Activated CD4-positive, alpha-beta T cell treated with anti-CD3 and anti-CD28 coated beads for 36 hours (primary cell): ENCODE data around the gene HYAL2. TPM values are rescaled to one million over a fixed set of nuclear protein-coding genes. Genes with fewer than 3 reads are reported as not detected.

Experiments
- ATAC-seq: fragments of 200-7000 bp; cut with Tn5 transposase; one replicate; pipeline ENCODE4 v1.10.0; 2021; ENCODE audit warnings: mild to moderate bottlenecking, moderate library complexity
- CTCF ChIA-PET: fragments of 350-600 bp; sonication (Branson Sonifier 250); formaldehyde crosslinking; loops from one replicate; lab custom pipeline; 2021; ENCODE audit warnings: antibody characterized with exemption; lab: Charles Lee
- POLR2A ChIA-PET: fragments of 350-600 bp; sonication (Branson Sonifier 250); formaldehyde crosslinking; loops from one replicate; lab custom pipeline; 2021; ENCODE audit warnings: antibody characterized with exemption, inconsistent platforms; lab: Charles Lee
- DNase-seq: peaks from one replicate; pipeline ENCODE4 v3.0.0-alpha.2; 2020
- H3K27ac Mint-ChIP-seq: one replicate; pipeline ENCODE4 v1.8.0; 2021; ENCODE audit warnings: mixed read lengths
- H3K27me3 Mint-ChIP-seq: one replicate; pipeline ENCODE4 v1.8.0; 2021; ENCODE audit warnings: mixed read lengths
- H3K36me3 Mint-ChIP-seq: one replicate; pipeline ENCODE4 v1.8.0; 2021; ENCODE audit warnings: low read depth, mixed read lengths
- H3K4me1 Mint-ChIP-seq: one replicate; pipeline ENCODE4 v1.8.0; 2021; ENCODE audit warnings: mixed read lengths
- H3K4me3 Mint-ChIP-seq: one replicate; pipeline ENCODE4 v1.8.0; 2021; ENCODE audit warnings: mild to moderate bottlenecking, moderate library complexity, mixed read lengths
- H3K9me3 Mint-ChIP-seq: one replicate; pipeline ENCODE4 v1.8.0; 2021; ENCODE audit warnings: low read depth, mixed read lengths
- intact Hi-C, 2 experiments: fragments of 100-400 bp; cut with DNase I in 1 of 2; cut with micrococcal nuclease in 1 of 2; formaldehyde crosslinking; loops; one replicate each; pipeline versions ENCODE4 v1.14.2 to v1.15.1; 2022 to 2024; cut with DNase I, micrococcal nuclease
- total RNA-seq, 2 experiments: library from RNA; stranded (reverse); gene quantifications; one replicate each; pipeline ENCODE4 v1.2.3, GENCODE V29; 2021

HYAL2 gene
- total RNA-seq, 2 experiments from 2014 or later: 4.7 to 5.1 TPM

DNA sequence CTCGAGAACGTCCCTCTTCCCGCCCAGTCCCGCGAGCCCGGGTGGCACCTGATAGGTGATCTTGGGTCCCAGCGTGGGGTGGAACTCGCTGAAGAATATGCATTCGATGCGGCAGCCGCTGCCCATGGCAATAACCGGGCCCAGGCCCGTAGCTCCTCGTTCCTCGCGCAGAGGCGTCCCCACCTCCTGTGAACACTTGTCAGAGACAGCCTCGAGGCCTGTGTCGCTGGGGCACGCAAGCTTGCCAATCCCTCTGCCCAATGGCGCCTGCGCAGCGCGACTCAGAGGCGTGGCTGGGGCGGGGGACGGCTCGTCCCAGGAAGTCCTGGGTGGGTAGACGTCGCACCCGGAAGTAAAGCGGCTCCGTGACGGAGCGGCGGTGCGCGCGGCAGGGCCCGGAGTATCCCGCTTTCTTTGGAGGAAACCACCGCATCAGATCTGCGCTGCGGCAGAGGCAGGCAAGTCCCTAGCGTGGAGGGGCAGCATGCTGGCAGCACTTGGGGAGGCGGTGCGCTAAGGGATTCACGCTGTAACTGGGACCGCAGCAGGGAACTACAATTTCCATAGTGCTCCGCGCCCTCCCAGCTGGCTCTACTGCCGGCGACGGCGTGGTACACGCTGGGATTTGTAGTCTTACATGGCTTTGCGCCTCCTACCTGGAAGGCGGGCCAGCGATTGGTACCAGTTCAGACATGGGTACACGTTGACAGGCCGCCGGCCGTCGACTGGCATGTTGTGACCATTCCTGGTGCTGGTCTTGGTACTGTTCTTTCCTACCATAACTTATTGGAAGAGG, 28.2 kb upstream of the HYAL2 start, which contains the start of the genes CYB561D2 and NPRL2:
Gene CYB561D2, plus strand, starts transcription at position 336 of the 796 bp plus-strand sequence. CDS start 572 bp downstream, outside the sequence.
Gene NPRL2, minus strand, starts transcription at position 249 of the 796 bp plus-strand sequence. Its CDS starts 123 bp downstream, at position 126.
- peak; percentile 99 for DNase-seq
- Mint-ChIP-seq H3K9me3 (no peaks in the 10 kb centered on the region), H3K27me3 (no peaks in the 10 kb centered on the region), H3K4me1 (peaks cover 55% of the 10 kb centered on the region), H3K4me3 (peak within 1 kb of the TSS; percentile 90), H3K36me3 (peaks cover 31% of the 10 kb centered on the region), H3K27ac (peak within 1 kb of the TSS; percentile 97)
- peak; percentile 90 for ATAC-seq
- ChIA-PET POLR2A (interaction anchor here (0.5 to 2.7 kb wide), 10 partner anchors 8 to 396 kb away, joined by 3 to 20 read pairs (median 5); partner anchors contain the start of genes CISH, HYAL3, NAA80 and RASSF1), CTCF (interaction anchor here (0.5 to 1.9 kb wide), 14 partner anchors 8 to 267 kb away, joined by 3 to 17 read pairs (median 4); partner anchors contain the start of genes C3orf18, GNAI2, HYAL3 and NAA80)
- intact Hi-C loops: loop anchor here (1.0 to 10.0 kb wide), 14 partner anchors 9 to 1707 kb away; partner anchors contain the start of genes CISH (in 2 of the 2), HEMK1 (in 2 of the 2), IFRD2 (in 2 of the 2) and TMEM115 (in 2 of the 2)

DNA sequence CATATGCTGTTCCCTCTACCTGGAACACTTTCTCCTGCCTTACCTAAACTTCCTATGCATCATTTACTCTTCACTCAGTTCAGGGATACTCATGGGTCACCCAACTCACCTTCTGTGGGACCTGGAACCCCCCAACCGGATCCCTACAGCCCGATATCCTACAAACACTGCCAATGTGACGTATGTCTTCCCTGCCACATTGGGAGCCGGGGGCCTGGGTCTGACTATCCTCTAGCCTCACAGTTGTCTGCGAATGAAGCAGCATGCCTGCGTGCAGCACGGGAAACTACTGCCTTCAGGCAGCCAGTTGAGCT, 27.6 kb upstream of the HYAL2 start:
- Mint-ChIP-seq H3K27me3 (no peaks in the 10 kb centered on the region), H3K36me3 (peaks cover 30% of the 10 kb centered on the region), H3K4me1 (peaks cover 51% of the 10 kb centered on the region), H3K4me3 (peak overlapping the region; percentile 90), H3K27ac (peak overlapping the region; percentile 97), H3K9me3 (no peaks in the 10 kb centered on the region)
- no peak for ATAC-seq
- CTCF ChIA-PET: interaction anchor here (0.5 to 1.9 kb wide), 13 partner anchors 10 to 268 kb away, joined by 3 to 17 read pairs (median 4); partner anchors contain the start of genes C3orf18, GNAI2, HYAL3 and NAA80
- no peak for DNase-seq
- intact Hi-C loops: loop anchor here (1.0 to 10.0 kb wide), 12 partner anchors 13 to 1707 kb away; partner anchors contain the start of genes CISH (in 2 of the 2), HEMK1 (in 2 of the 2), IFRD2 (in 2 of the 2) and C3orf18 (in 1 of the 2)
- POLR2A ChIA-PET: interaction anchor here (0.6 to 2.7 kb wide), 10 partner anchors 9 to 395 kb away, joined by 3 to 20 read pairs (median 5); partner anchors contain the start of genes CISH, HYAL3, NAA80 and RASSF1

DNA sequence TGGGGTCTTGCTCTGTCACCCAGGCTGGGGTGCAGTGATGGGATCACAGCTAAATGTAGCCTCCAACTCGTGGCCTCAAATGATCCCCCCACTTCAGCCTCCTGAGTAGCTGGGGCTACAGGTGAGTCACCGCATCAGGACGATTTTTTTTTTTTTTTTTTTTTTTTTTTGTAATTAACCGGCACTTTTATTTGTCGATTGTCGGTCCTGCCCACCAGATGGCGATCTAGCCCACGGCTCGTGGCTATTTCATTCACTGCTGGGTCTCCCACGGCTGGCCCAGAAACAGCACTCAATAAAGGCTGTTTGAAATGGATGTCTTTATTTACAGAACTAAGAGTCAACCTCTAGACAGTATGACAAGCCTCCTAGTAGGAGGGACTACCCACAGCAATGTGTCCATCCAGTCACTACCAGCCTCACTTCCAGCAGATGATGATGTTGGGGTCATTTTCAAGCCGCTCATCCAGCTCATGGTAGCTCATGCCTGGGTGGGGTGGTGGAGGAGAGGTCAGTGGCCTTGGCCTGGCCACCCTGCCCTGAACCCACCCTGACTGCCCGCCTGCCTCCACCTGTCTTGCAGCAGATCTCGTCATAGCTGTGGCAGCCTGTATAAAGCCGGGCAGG, 24.8 kb upstream of the HYAL2 start:
- POLR2A ChIA-PET: interaction anchor here (0.6 to 1.3 kb wide), 5 partner anchors 10 to 114 kb away, joined by 3 to 4 read pairs (median 3); no protein-coding TSS in a partner anchor
- peaks cover 17% of the 10 kb centered on the region for H3K36me3 Mint-ChIP-seq
- no peaks in the 10 kb centered on the region for H3K9me3 Mint-ChIP-seq
- H3K4me1 Mint-ChIP-seq: peaks cover 48% of the 10 kb centered on the region
- peak; percentile 9 for ATAC-seq
- H3K27me3 Mint-ChIP-seq: no peaks in the 10 kb centered on the region
- H3K27ac Mint-ChIP-seq: peak overlapping the region; percentile 66
- intact Hi-C loops: loop anchor here (1.0 to 2.0 kb wide), 2 partner anchors 195 to 196 kb away; no protein-coding TSS in a partner anchor
- DNase-seq: peak; percentile 85
- no peak overlapping the region for H3K4me3 Mint-ChIP-seq
- CTCF ChIA-PET: interaction anchor here (0.6 to 2.5 kb wide), 12 partner anchors 10 to 1059 kb away, joined by 3 to 24 read pairs (median 4); partner anchors contain the start of gene TUSC2

DNA sequence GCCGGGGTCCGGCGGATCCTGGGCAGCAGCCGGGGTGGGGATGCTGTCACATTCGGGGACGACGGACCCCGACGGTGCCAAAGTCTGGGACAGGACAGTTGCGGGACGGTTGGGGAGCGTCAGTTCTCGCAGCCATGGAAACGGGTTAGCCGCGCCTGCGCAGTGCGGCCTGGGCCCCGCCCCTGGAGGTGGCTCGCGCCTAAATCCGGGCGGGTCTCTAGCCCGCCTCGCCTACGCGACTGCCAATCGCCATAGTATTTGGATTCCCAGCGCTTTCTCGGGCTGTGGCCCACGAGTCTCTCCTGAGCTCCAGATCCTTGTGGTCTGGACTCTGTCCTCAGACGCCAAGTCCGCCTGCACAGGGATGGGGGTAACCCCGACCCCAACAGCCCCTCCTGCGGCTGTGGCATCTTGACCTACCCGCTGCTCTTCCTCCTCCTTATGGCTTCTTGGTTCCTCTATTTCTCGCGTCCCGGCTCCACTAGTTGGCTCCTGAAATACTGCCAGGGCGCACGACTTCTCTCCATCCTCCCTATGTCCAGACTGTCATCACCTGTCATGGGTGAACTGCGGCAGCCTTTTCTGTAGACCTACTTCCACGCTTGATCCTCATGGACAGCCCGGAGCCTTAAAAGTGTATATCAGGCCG, 23.2 kb upstream of the HYAL2 start, which contains the start of gene ZMYND10:
Gene ZMYND10, minus strand, starts transcription at position 147 of the 649 bp plus-strand sequence. CDS start 153 bp downstream, outside the sequence.
- H3K27ac Mint-ChIP-seq: peak within 1 kb of the TSS; percentile 53
- H3K9me3 Mint-ChIP-seq: no peaks in the 10 kb centered on the region
- ChIA-PET POLR2A (interaction anchor here (0.9 kb wide), 1 partner anchor 9 kb away, joined by 3 read pairs; no protein-coding TSS in a partner anchor), CTCF (interaction anchor here (0.6 to 1.6 kb wide), 3 partner anchors 19 to 1638 kb away, joined by 3 to 4 read pairs (median 3); no protein-coding TSS in a partner anchor)
- DNase-seq: peak; percentile 88
- intact Hi-C loops: loop anchor here in 1 of 2 experiments (2.0 kb wide), 1 partner anchor 197 kb away; no protein-coding TSS in a partner anchor
- H3K4me3 Mint-ChIP-seq: peak within 1 kb of the TSS; percentile 38
- ATAC-seq: peak; percentile 34
- peaks cover 15% of the 10 kb centered on the region for H3K36me3 Mint-ChIP-seq
- peaks cover 45% of the 10 kb centered on the region for H3K4me1 Mint-ChIP-seq
- no peaks in the 10 kb centered on the region for H3K27me3 Mint-ChIP-seq

DNA sequence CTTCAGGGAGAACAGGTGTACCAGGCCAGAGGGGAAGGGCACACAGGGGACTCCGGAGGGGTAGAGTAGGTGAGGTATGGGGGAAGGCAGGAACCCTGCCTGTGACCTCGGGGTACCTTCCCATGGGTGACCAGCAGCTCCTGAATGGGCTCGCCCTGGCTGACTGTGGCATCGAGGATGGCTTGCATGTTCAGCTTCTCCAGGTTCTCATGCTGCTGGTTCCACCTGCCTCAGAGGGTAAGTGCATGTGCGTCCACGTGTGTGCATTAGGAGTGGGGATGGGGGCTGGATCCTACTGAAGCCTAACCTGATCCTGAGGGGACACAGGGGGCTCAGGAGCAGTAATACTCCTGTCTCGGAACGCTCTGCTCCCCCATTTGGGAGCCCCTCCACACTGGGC, 22.5 kb upstream of the HYAL2 start:
- DNase-seq (no peak), ATAC-seq (no peak)
- intact Hi-C loops: no loop called here
- H3K27me3 Mint-ChIP-seq: no peaks in the 10 kb centered on the region
- no peak overlapping the region for H3K4me3 Mint-ChIP-seq
- peaks cover 40% of the 10 kb centered on the region for H3K4me1 Mint-ChIP-seq
- no peaks in the 10 kb centered on the region for H3K9me3 Mint-ChIP-seq
- ChIA-PET CTCF (interaction anchor here (0.6 to 1.6 kb wide), 5 partner anchors 9 to 1638 kb away, joined by 3 to 4 read pairs (median 4); no protein-coding TSS in a partner anchor), POLR2A (interaction anchor here (0.9 kb wide), 1 partner anchor 8 kb away, joined by 3 read pairs; no protein-coding TSS in a partner anchor)
- H3K27ac Mint-ChIP-seq: no peak overlapping the region
- H3K36me3 Mint-ChIP-seq: peaks cover 12% of the 10 kb centered on the region

DNA sequence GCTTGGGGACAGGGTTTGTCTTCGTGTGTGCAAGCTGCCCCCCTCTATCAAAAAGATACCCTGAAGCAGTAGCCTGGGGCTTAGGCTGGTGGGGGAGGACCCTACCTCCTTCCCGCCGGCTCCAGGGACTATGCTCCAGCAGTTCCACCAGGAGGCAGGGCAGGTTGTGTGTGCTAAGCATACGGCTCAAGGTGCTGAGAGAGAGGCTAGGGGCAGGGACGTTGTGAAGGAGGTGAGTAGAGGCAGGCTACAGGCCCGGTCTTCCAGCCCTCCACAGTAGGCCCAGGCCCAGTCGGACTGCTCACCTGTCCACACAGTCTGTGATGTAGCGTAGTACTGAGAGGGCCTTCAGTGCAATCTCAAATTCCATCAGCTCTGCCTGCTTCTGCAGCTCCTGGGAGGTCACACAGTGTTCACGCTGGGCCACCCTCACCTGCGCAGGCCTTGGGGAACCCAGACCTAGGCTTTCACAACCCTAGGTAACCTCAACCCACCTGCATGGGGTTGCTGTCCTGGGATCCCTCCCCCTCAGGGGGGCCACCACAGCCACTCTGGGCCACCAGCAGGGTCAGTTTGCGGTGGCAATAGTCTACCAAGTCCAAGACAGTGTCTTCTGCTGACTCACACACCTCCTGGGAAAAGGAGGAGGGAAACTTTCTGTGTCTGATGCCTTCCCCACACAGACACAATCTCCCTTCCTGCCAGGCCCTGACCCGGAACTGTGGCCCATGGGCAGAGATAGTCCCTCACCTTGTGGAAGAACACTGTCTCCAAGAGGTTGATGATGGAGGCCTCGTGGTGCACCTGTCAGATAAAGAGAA, 20.5 kb upstream of the HYAL2 start:
- DNase-seq: no peak
- ATAC-seq: no peak
- POLR2A ChIA-PET: interaction anchor here (0.5 kb wide), 1 partner anchor 1258 kb away, joined by 3 read pairs; no protein-coding TSS in a partner anchor
- Mint-ChIP-seq H3K27me3 (no peaks in the 10 kb centered on the region), H3K9me3 (no peaks in the 10 kb centered on the region), H3K4me3 (no peak overlapping the region), H3K4me1 (peaks cover 35% of the 10 kb centered on the region), H3K27ac (no peak overlapping the region), H3K36me3 (peaks cover 19% of the 10 kb centered on the region)
- intact Hi-C loops: no loop called here
- CTCF ChIA-PET: interaction anchor here (0.9 to 1.1 kb wide), 2 partner anchors 8 to 19 kb away, joined by 3 to 6 read pairs; no protein-coding TSS in a partner anchor

DNA sequence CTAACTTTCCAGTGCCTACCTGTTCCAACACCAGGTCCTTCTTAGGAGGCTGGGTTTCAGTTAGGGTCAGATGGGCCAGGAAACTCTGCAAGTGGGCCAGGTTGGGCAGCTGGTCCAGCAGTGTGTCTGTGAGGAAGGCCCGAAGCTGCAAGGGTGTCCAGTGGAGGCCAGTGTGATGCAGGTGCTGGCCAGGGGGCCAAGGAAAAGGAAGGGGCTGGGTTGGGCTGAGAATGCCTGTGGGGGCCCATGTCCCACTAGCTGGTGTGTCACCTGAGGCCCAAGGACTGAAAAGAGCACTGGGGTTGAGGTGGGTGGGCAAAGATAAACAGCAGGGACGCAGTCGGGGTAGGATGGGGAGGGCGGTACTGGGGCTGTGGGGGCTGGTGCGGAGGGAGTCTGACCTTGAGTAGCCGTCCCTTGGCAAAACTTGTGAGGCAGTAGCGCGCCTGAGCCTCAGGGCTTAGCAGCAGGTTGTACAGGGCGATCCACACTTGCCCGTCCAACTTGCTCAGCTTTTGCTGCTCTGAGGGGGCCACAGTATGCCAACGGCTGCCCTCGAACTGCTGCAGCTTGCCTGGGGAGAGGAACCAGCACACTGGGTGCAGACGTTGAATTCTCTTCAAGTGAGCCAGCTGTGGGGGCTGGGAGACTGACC, 19.6 kb upstream of the HYAL2 start:
- intact Hi-C loops: no loop called here
- H3K4me3 Mint-ChIP-seq: peak overlapping the region; percentile 83
- peaks cover 28% of the 10 kb centered on the region for H3K4me1 Mint-ChIP-seq
- CTCF ChIA-PET: interaction anchor here (0.7 to 1.3 kb wide), 5 partner anchors 9 to 130 kb away, joined by 3 to 6 read pairs (median 4); partner anchors contain the start of genes HYAL3 and NAA80
- no peaks in the 10 kb centered on the region for H3K27me3 Mint-ChIP-seq
- H3K36me3 Mint-ChIP-seq: peaks cover 20% of the 10 kb centered on the region
- ATAC-seq (no peak), DNase-seq (no peak)
- H3K27ac Mint-ChIP-seq: no peak overlapping the region
- no peaks in the 10 kb centered on the region for H3K9me3 Mint-ChIP-seq
- POLR2A ChIA-PET: no interaction called here

DNA sequence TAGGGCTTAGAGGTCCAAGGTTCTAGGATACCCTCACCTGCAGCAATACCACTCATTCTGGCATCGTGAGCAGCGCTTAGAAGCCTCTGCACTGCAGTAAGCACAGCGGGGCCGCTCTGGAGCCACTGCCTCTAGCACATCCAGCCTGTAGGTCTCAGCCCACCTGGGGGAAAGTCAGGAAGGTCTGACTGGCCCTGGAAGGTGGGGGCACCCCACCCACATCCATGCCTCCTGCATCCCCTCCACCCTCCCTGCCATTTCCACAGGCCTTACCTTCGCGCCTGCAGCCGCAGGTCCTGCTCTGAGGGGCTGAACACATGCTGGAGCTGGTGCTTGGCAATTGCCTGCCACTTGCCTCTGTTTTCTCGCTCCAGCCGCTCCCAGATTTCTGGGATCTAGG, 19.0 kb upstream of the HYAL2 start:
- H3K27ac Mint-ChIP-seq: no peak overlapping the region
- no peaks in the 10 kb centered on the region for H3K27me3 Mint-ChIP-seq
- peaks cover 22% of the 10 kb centered on the region for H3K36me3 Mint-ChIP-seq
- CTCF ChIA-PET: interaction anchor here (1.0 to 1.3 kb wide), 3 partner anchors 11 to 43 kb away, joined by 3 to 6 read pairs (median 4); partner anchors contain the start of genes HYAL3 and NAA80
- peaks cover 27% of the 10 kb centered on the region for H3K4me1 Mint-ChIP-seq
- intact Hi-C loops: no loop called here
- no peaks in the 10 kb centered on the region for H3K9me3 Mint-ChIP-seq
- DNase-seq (no peak), ATAC-seq (no peak)
- H3K4me3 Mint-ChIP-seq: peak overlapping the region; percentile 83
- POLR2A ChIA-PET: no interaction called here
